Small intestine (tissue), 7 donors: ENCODE data around the gene SRXN1. TPM values are rescaled to one million over a fixed set of nuclear protein-coding genes. Genes with fewer than 3 reads are reported as not detected.
"Not testable (repeated sequence)": the region's sequence is repeated elsewhere in the genome, so short reads cannot be mapped to it uniquely, and the experiment has no call there.

Experiments used
- DNase-seq, 2 donors: peaks; one replicate each; pipeline versions ENCODE4 v3.0.0 to v3.0.0-alpha.2; 2013
- FAIRE-seq: peaks from 2 replicates; lab custom pipeline; 2012; peaks lifted over from hg19 to GRCh38; lab: Jason Lieb, UNC
- H3K27ac ChIP-seq, 3 donors: one replicate each; pipeline ENCODE4 v1.5.1; 2013; ENCODE audit warnings: low read length in 2 of 3, mild to moderate bottlenecking in 2 of 3, control low read depth in 1 of 3, inconsistent platforms in 1 of 3, low read depth in 1 of 3, moderate library complexity in 1 of 3
- H3K27me3 ChIP-seq, 3 donors: one replicate each; pipeline ENCODE4 v1.6.1; 2013; ENCODE audit warnings: low read length in 3 of 3, inconsistent platforms in 1 of 3; ENCODE audit not compliant: control insufficient read depth in 3 of 3, insufficient read depth in 3 of 3
- H3K36me3 ChIP-seq, 3 donors: one replicate each; pipeline ENCODE4 v1.6.1; 2013; ENCODE audit warnings: low read length in 3 of 3, inconsistent platforms in 1 of 3, low read depth in 1 of 3, mild to moderate bottlenecking in 1 of 3, moderate library complexity in 1 of 3; ENCODE audit not compliant: control insufficient read depth in 3 of 3, insufficient read depth in 2 of 3
- H3K4me1 ChIP-seq, 3 donors: one replicate each; pipeline ENCODE4 v1.6.1; 2013; ENCODE audit warnings: low read length in 2 of 3, inconsistent platforms in 1 of 3, low read depth in 1 of 3, mild to moderate bottlenecking in 1 of 3, moderate library complexity in 1 of 3; ENCODE audit not compliant: control insufficient read depth in 3 of 3, insufficient read depth in 2 of 3
- H3K4me3 ChIP-seq, 3 donors: one replicate each; pipeline ENCODE4 v1.5.1; 2013; ENCODE audit warnings: low read length in 3 of 3, control low read depth in 1 of 3, inconsistent platforms in 1 of 3, low read depth in 1 of 3, mild to moderate bottlenecking in 1 of 3, moderate library complexity in 1 of 3
- H3K9me3 ChIP-seq, 2 donors: one replicate each; pipeline ENCODE4 v1.6.1; 2013; ENCODE audit warnings: low read depth in 1 of 2, low read length in 1 of 2; ENCODE audit not compliant: control insufficient read depth in 2 of 2, insufficient read depth in 1 of 2
- WGBS, 3 donors: extraction: QIAGEN DNeasy Blood & Tissue Kit; methylation state at CpG; one replicate each; pipeline ENCODE4 v1.1.7; 2013; 5-methylcytosine and 5-hydroxymethylcytosine counted together
- polyA plus RNA-seq, 4 donors: library from polyadenylated mRNA; stranded (reverse) in 3 of 4; unstranded in 1 of 4; fragments of 200-250 nt in 3 of 4; fragments of 120-200 nt in 1 of 4; gene quantifications; one replicate each; pipeline versions ENCODE4 v1.2.1 to v1.2.3, GENCODE V29; 2013
- donor health status: healthy with polysubstance abuse.
- donor health status: control.
- donor health status: control.
- donor health status: Bipolar disorder and iron deficiency.
- donor health status: healthy.

Gene SRXN1
- polyA plus RNA-seq, 4 donors = 9.5 to 33.2 (median 30.9) TPM

DNA sequence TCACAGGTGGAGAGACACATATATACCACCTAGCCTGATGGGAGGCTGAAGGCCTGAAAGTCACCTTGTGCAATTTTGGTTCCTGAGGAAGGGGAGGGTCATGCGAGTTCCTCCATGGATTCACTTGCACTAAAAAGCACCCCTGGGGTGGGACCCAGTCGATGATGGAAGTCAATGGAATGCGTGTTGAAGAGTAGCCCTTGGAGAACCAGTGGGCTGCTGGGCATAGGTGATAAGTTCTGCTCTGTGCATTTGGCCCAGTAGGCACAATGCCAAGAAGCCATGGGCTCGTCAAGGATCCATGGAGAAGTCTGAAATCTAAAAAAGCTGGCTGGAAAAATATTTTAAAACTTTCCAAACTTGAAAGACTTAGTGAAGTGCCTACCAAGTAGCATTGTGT lies 41.5 kb upstream of the SRXN1 start:
- Histone ChIP-seq H3K4me1 (no peaks in the 10 kb centered on the region), H3K9me3 (no peaks in the 10 kb centered on the region), H3K4me3 (no peak overlapping the region), H3K27me3 (peaks cover 2 to 15% (median 2%) of the 10 kb centered on the region in 3 donors), H3K36me3 (no peaks in the 10 kb centered on the region), H3K27ac (no peak overlapping the region)
- FAIRE-seq = no peak
- WGBS, 3 donors = 65 to 73% (median 72%) methylated on average over 4 of the region's 4 CpGs
- no peak for DNase-seq

DNA sequence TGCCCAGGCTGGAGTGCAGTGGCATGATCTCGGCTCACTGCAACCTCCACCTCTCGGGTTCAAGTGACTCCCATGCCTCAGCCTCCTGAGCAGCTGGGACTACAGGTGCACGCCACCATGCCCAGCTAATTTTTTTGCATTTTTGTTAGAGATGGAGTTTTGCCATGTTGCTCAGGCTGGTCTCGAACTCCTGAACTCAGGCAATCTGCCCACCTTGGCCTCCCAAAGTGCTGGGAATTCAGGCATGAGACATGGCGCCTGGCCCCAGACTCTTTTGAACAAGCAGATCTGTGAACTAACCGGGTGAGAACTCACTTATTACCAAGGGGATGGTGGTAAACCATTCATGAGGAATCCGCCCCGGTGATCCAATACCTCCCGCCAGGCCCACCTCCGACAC lies 40.8 kb upstream of the SRXN1 start:
- H3K27ac ChIP-seq, H3K36me3 ChIP-seq, DNase-seq, H3K4me1 ChIP-seq, FAIRE-seq, H3K4me3 ChIP-seq, H3K9me3 ChIP-seq: not testable (repeated sequence)
- 87 to 90% (median 89%) methylated on average over 10 of the region's 10 CpGs for WGBS, 3 donors
- H3K27me3 ChIP-seq = peaks cover 2 to 15% (median 6%) of the 10 kb centered on the region in 3 donors

DNA sequence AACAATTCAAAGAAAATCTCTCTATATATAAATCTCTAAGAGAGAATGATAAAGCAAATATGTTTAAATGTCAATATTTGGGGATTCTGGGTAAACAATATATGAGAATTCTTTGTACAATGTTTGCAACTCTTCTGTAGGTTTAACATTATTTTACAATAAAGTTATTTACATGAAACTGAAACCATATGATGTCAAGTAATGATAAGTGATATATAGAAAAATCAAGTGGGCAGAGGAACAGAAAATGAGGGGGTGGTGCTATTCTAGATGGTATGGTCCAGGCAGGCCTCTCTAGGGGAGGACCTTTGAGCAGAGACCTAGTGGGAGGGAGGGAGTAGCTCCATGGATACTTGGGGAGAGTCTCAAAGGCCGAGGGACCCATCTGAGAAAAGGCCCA lies 39.0 kb upstream of the SRXN1 start:
- no peaks in the 10 kb centered on the region for H3K36me3 ChIP-seq
- DNase-seq (no peak), FAIRE-seq (no peak)
- no peaks in the 10 kb centered on the region for H3K9me3 ChIP-seq
- no peak overlapping the region for H3K4me3 ChIP-seq
- WGBS, 3 donors = 44 to 50% (median 49%) methylated on average over 1 of the region's 1 CpG
- H3K4me1 ChIP-seq = no peaks in the 10 kb centered on the region
- H3K27me3 ChIP-seq = peaks cover 2 to 23% (median 8%) of the 10 kb centered on the region in 3 donors
- H3K27ac ChIP-seq = no peak overlapping the region

DNA sequence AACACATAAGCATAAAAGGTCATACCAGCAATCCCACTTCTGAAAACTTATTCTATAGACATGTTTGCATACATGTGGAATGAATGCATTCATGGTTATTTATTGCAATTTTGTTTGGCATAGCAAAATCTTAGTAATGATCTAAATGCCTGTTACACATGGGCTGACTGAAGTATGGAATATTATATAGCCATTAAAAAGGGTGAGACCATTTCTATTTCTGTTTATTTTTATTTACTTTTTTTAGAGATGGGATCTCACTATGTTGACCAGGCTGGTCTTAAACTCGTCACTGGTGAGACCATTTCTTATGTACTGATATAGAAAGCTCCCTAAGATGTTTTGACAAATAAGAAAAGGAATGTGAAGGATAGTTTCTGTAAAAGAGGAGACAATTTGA lies 36.9 kb upstream of the SRXN1 start:
- Histone ChIP-seq H3K27me3 (peaks cover 2 to 24% (median 15%) of the 10 kb centered on the region in 3 donors), H3K36me3 (no peaks in the 10 kb centered on the region), H3K4me1 (no peaks in the 10 kb centered on the region), H3K27ac (no peak overlapping the region), H3K4me3 (no peak overlapping the region), H3K9me3 (no peaks in the 10 kb centered on the region)
- FAIRE-seq = no peak
- no peak for DNase-seq
- WGBS, 3 donors = 30 to 46% (median 38%) methylated on average over 1 of the region's 1 CpG

DNA sequence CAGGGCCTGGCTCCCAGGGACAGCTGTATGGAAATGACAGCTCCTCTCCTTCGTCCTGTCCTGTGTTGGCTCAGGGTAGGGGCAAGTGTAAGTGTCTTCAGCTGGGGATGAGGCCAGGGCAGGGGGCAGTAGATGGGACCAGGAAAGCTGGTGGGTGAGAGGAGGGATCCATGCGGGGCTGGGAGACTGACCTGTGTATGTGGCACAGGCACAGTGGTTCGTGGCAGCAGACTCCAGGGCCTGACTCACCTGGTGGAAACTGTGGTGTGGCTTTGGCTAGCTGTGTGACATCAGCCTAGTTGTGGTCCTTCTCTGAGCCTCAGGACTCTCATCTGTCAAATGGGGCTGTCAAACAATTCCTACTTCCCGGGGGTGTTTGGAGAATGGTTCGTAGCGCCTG lies 36.3 kb upstream of the SRXN1 start:
- H3K27me3 ChIP-seq = peaks cover 2 to 24% (median 15%) of the 10 kb centered on the region in 3 donors
- H3K4me1 ChIP-seq = no peaks in the 10 kb centered on the region
- DNase-seq (no peak), FAIRE-seq (no peak)
- no peak overlapping the region for H3K27ac ChIP-seq
- H3K9me3 ChIP-seq = no peaks in the 10 kb centered on the region
- no peak overlapping the region for H3K4me3 ChIP-seq
- WGBS, 3 donors = 75 to 81% (median 76%) methylated on average over 6 of the region's 6 CpGs
- no peaks in the 10 kb centered on the region for H3K36me3 ChIP-seq

DNA sequence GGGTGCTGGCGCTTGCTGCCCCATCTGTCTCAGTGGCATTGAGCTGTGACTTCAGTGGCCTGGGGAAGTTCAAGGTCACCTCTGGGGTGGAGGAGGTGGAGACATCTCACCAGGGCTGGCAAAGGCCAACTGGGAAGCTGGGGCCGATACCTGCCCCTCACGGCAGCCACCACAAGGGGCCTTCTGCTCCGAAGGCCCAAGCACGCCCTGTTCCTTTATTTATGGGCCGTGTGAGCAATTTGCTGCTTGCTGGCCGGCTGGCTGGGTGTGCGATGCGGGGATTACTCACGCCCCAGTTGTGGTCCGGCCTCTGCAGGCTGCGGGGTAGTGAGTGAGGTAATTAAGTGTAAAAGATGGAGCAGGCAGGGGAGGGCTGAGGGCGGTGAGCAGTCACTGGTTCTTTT lies 35.8 kb upstream of the SRXN1 start:
- no peak overlapping the region for H3K27ac ChIP-seq
- FAIRE-seq = no peak
- WGBS, 3 donors = 17 to 32% (median 27%) methylated on average over 12 to 13 of the region's 13 CpGs
- DNase-seq = no peak
- no peaks in the 10 kb centered on the region for H3K4me1 ChIP-seq
- H3K36me3 ChIP-seq = no peaks in the 10 kb centered on the region
- H3K4me3 ChIP-seq = no peak overlapping the region
- peaks cover 2 to 24% (median 15%) of the 10 kb centered on the region in 3 donors for H3K27me3 ChIP-seq
- H3K9me3 ChIP-seq = no peaks in the 10 kb centered on the region

DNA sequence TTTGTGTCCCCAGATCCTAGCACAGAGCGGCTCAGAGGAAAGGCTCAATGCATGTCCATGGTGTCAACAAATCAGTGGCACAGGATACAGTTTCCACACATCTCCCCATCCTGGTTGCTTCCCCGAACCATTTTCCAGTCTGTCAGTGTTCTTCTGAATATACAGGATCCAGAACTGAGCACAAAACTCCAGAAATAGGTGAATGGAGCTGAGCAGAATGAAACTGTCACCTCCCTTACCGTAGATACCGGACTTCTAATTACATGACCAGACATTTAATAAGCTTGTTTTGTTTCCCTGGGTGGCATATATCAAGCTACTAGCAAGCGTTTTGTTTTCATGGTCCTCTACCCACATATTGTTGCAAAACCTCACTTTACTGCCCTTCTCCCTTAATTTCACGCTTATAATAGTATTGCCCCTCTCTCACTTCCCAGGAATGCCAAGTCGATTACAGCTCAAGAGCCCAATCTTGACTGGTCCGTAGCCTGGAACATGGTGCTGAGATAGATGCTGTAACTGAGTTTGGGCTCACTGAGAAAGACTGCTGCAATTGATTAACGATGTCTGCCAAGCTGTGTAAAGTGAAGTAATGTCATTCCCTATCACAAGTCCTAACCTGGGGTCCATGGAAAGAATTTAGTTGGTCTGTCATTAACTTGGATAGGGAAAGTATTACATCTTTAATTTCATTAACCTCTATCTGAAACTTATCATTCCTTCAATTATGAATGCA lies 34.6 kb upstream of the SRXN1 start:
- FAIRE-seq (no peak), DNase-seq (no peak)
- Histone ChIP-seq H3K27ac (no peak overlapping the region), H3K36me3 (no peaks in the 10 kb centered on the region), H3K27me3 (peaks cover 2 to 26% (median 15%) of the 10 kb centered on the region in 3 donors), H3K4me3 (no peak overlapping the region), H3K4me1 (no peaks in the 10 kb centered on the region), H3K9me3 (no peaks in the 10 kb centered on the region)
- WGBS, 3 donors = 73 to 76% (median 75%) methylated on average over 9 of the region's 9 CpGs

DNA sequence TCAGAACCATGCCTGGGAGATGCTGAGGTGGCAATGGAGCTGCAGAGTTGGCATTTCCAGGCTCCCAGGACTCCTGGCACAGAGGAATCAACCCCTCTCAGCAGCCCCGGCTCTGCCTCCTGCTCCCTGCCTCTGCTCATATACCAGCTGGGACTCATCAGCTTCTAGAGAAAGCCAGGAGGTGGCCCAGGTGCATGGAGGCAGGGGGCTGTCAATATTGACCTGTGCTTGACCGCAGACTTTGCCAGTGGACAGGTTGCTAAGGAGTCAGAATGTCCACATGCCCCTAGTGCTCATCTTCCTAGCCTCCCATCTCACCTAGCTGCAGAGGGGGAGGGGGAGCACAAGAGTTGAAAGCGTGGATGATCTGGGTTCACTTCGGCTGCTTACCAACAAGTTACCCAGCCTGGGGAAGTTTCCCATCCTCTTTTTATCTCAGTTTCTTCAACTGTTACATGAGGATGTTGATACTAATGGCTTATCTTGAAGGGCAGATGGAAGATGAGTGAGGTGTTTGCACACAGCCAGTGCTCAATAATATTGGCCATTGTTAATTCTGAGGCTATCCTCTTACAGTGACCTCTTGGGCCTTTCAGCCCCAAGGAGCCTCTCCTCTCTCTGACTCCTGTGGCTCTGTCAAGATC lies 31.8 kb upstream of the SRXN1 start:
- FAIRE-seq = no peak
- H3K27ac ChIP-seq = no peak overlapping the region
- peaks cover 0 to 22% (median 21%) of the 10 kb centered on the region in 3 donors for H3K27me3 ChIP-seq
- H3K36me3 ChIP-seq = no peaks in the 10 kb centered on the region
- no peaks in the 10 kb centered on the region for H3K9me3 ChIP-seq
- no peak for DNase-seq
- H3K4me3 ChIP-seq = no peak overlapping the region
- no peaks in the 10 kb centered on the region for H3K4me1 ChIP-seq
- WGBS, 3 donors = 62 to 82% (median 66%) methylated on average over 4 of the region's 4 CpGs
